HG03571 (cell line): ENCODE results near the gene WDR46.
"Not testable (repeated sequence)": the region's sequence is repeated elsewhere in the genome, so short reads cannot be mapped to it uniquely, and the experiment has no call there.

Source experiments
- ATAC-seq: cut with Tn5 transposase; IDR thresholded peaks from one replicate; pipeline ENCODE4 v1.9.1; 2021; ENCODE audit not compliant: unreplicated experiment

The WDR46 gene

DNA sequence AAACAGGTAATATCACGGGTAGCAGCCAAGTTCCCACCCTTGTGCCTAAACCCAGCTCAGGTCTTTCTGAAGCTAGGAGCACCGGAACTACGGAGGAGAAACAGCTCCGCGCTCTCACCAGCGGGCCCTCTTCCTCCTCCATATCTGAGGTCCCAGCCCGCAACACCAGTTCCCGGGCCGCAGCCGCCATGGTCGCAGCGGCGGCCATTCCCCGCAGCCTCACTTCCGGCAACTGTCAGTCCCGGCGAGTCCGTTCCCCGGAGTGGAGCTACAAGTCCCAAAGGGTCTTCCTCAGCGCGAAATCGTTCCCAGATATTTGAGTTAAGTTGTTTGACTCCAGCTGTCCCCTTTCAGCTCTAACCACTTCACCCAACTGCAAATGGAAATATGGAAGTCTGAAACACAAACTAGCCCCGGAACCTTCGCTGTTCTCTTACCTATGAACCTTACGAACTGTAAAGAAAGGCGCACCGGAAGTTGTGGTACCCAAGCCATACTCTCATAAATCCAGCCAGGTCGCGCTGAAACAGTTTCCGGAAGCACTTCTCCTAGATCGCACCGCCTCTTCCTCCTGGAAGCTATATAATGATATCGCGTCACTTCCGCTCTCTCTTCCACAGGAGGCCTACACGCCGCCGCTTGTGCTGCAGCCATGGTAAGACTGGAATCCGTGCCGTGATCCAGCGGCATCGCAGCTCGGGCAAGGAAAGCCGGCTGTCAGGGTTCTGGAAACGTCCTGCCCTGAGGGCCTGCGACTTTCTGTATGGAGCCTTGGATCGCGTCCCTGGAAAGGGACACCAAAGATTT lies 17.4 kb downstream of the WDR46 start, which contains the start of the genes RPS18 and VPS52:
TSS of gene RPS18 (plus strand) at position 608 of the 807 bp plus-strand sequence. CDS start at position 653, 45 bp downstream.
TSS of gene VPS52 (minus strand) at position 409 of the 807 bp plus-strand sequence. CDS start at position 208, 201 bp downstream.
- ATAC-seq: peak; percentile 68

GRCh38 chr6:33271117-33271467 lies 17.9 kb downstream of the WDR46 start:
- no peak for ATAC-seq

GRCh38 chr6:33264015-33264414 lies 25.0 kb downstream of the WDR46 start:
- no peak for ATAC-seq

- not testable (repeated sequence) for ATAC-seq
These were observed 26.5 kb downstream of the WDR46 start for GRCh38 chr6:33262490-33262889.

GRCh38 chr6:33259032-33259431 lies 30.0 kb downstream of the WDR46 start:
- no peak for ATAC-seq

GRCh38 chr6:33254591-33254990 lies 34.4 kb downstream of the WDR46 start:
- no peak for ATAC-seq

- no peak for ATAC-seq
These were observed 36.3 kb downstream of the WDR46 start for GRCh38 chr6:33252759-33253158.

DNA sequence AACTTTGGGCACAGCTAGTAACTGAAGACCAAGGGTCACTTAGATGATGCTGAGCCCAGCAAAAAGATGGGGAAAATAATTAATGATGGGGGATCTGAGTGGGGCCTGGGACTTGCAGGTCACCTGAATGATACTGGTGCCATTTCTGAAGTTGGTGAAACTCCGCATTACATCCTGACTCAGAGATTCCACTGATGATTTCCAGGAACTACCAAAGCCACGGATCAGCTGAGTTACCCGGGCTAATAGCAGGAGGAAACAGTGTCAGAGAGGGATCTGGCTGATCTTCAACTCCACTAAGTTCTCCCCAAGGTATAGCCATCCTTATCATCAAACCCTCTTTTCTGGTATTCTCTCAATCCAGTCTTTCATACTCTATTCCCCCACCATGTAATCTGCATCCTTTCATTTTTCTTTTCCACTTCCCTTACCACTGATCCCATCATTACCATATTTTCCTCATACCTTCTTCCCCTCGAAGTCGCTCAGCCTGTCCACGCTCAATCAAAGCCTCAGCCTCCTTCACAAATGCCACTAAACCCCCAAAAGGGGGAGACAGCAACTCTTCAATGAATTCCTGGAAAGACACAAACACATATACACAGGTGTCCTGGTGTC lies 37.5 kb downstream of the WDR46 start:
- ATAC-seq: no peak

GRCh38 chr6:33250731-33251130 lies 38.3 kb downstream of the WDR46 start:
- no peak for ATAC-seq

DNA sequence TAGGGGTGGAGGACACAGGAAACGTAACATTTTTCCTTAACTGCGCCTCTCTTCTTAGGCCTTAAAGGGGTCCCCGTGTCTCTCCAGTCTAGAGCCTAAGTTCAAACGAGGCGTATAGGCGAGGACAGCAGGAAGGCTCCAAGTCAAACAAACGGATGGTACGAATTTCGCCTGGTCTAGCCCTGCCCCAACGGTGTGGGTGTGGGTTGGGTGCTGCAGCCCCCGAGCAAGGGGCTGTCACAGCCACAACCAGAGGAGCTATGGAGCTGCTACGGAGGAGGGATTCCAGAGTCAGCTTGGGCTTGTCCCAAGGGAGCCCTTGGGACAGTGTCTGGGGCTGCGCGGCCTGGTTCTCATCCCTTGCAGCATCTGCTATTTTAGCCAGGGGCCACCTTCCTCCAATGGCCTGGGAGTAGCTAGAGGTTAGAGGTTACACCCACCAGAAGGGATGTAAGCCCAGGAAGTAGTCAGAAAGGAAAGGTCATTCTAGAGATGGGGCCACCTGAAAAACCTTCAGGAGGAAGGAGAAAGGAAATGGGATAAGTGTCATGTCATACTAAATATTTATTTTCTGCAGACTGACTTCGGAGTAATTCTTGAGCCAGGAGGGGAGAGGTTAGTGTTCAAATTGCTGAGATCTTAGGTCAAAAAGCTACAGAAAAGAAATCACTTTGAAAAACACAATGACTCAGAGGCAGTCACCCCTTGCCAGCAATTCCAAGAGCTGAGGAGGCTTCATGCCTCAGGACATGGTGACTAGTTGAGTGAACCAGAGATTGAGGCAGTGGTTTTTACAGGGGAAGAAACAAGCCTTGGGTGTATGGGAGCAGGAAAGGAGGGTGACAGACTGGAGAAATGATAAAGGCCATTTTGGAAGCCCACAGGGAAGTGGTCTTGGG lies 39.1 kb downstream of the WDR46 start:
- ATAC-seq: no peak

DNA sequence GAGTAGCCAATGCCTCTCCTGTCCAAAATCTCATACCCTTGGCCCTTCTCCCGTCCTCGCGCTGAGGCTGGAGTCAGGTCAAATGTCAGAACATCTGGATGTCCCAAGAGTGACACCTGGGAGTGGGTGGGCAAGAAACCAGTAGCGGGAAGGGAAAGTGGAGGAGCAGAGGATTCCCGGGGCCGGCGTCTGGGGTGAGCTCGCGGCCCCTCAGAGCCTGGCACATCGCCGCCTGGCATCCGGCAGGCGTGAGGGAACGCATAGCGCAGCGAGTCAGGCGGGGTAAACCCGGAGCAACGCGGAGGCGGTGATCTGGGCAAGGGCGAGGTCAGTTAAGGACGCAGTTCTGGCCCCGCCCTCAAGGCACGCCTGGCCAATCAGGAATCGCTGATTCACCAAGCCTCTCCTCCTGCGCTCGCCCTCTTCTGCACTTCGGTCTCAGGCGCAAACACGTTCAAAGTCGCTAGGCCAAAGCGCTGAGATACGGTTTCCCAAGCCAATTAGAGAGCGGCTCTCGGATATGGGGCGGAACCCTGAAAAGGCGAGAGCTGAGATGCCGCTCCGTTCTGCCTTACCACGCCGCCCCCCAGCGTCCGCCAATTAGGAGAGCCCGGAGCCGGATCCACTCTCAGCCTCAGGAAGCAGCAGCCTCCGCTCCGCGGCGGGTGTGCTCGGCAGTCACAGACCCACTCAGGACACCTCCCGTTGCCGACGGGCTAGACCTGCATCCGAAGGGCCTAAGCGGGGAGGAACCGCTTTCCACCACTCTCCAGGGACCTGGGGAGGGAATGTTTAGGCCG lies 39.9 kb downstream of the WDR46 start:
- ATAC-seq: peak; percentile 84

DNA sequence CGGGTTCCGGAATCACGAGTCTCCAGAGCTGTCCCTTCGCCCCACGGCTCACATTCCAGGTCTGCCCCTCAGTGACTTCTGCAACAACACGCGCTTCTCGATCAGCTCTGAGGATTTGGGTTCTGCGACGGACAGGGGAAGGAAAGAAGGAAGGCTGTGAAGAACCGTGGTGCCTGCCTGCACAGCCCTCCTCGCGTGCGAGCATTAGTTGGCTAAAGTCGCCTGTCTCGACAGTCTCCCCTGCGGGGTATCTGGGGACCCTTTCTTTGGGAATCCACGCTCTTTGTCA lies 40.5 kb downstream of the WDR46 start:
- no peak for ATAC-seq

DNA sequence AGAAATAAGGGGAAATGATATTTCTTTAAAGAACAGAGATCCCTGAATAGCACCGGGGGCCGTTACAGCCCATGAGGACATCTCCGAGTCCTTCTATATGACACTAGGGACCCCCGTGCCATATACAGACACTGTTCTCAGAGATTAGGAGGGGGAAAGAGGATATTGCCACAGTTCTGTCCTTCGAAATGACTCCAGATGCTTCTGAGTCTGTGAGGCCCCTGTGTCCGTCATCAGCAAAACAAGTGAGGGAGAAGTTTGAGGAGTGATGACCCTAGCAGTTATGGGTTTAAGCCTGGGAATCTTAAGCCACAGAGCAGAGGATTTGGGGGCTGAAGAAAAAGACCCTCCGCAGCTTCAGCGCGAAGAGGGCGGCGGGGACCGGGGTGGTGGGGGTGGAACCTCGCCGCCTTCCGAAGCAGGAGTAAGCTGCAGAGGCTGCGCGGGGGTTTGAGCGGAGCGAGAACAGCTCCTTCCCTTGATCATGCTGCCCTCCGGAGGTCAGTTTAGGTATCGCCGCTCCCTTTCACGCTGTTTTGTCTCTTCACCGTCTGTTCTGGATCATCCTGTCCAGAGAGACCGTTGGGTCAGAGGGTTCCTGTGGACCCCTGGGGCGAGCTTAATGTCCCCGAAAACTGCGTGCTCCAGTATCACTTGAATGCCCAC lies 40.9 kb downstream of the WDR46 start:
- ATAC-seq: peak; percentile 46

- no peak for ATAC-seq
These were observed 45.6 kb downstream of the WDR46 start for GRCh38 chr6:33243476-33243875.

GRCh38 chr6:33241968-33242367 lies 47.1 kb downstream of the WDR46 start:
- ATAC-seq: no peak

DNA sequence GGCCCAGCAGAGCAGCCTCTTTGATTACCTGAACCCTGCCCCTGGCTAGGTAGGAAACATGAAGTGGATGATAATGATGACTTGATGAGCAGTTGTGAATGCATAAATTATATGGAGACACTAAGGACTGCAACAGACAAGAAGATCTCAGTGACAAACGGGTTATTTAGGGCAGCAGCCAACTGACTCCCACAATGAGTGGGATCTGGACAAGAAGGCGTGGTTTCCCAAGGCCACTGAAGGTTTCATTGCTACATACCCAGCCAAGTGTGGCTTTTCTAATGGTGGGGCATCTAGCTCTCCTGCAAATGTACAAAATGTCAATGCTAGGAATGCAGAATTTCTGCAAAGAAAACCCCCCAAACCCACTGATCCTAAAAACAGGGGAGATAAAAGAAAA lies 51.3 kb downstream of the WDR46 start:
- ATAC-seq: no peak

GRCh38 chr6:33236852-33237251 lies 52.2 kb downstream of the WDR46 start:
- no peak for ATAC-seq

DNA sequence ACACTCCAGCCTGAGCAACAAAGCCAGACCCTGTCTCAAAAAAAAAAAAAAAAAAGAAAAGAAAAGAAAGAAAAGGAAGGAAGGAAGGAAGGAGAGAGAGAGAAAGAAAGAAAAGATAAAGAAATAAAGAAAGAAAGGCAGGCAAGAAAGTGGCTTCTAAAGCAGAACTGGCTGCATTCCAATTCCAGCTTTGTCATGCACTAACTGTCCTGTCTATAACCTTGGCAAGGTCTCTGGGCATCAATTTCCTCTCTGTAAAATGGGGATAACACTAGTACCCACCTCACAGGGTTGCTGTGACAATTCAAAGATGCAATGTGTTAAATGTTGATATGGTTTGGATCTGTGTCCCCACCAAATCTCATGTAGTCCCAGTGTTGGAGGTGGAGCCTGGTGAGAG lies 52.7 kb downstream of the WDR46 start:
- no peak for ATAC-seq

- ATAC-seq: no peak
These were observed 53.8 kb downstream of the WDR46 start for GRCh38 chr6:33235221-33235634.
